ENCODE measurements around the gene RBFOX2.

RBFOX2 gene

DNA sequence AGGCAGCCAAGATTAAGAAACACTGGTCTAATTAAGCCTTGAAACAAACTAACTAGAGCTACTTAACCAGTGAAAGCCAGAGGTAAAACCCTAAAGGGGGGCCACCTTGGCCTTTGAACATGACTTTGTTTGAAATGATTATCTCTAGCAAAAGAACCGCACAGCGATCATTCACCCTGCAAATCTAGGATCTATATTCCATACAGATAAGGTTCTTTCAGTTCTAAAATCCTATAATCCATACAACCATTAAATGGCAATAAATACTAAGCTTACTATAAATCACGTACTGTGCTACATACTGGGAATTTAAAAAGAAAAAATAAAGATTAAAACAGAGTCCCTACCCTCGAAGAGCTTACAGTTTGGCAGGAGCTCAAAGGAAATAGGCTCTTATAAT lies 40.6 kb downstream of the RBFOX2 start:
- ATAC-seq (ENCODE audit: low read depth), result no peak
- Mint-ChIP-seq H3K9me3 (peaks cover under 1% of the 10 kb centered on the region), H3K27ac (no peak overlapping the region), H3K4me3 (no peak overlapping the region), H3K27me3 (peaks cover 17% of the 10 kb centered on the region), H3K36me3 (no peaks in the 10 kb centered on the region), H3K4me1 (no peaks in the 10 kb centered on the region)
- no peak for DNase-seq (ENCODE audit: low spot score in 2 of 2)

DNA sequence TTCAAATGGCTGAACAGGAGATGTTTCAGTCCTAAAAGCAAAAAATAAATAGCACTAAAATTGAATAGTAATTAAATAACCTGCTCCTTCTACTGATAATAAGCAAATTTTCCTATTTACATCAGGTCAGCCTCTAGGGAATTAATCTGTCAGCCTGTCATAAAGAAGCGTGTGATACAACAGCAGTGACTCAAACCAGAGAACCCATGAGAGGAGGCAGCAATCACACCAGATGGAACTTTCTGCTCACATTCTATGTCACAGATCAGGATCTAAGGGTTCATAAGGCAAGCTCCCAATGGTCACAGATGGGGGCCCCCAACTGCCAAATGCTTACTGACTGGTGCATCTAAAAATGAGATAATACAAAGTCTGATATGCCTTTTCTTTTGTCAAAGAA lies 41.1 kb downstream of the RBFOX2 start:
- no peak overlapping the region for H3K4me3 Mint-ChIP-seq
- no peaks in the 10 kb centered on the region for H3K9me3 Mint-ChIP-seq
- DNase-seq (ENCODE audit: low spot score in 2 of 2) (no peak), ATAC-seq (ENCODE audit: low read depth) (no peak)
- no peak overlapping the region for H3K27ac Mint-ChIP-seq
- H3K4me1 Mint-ChIP-seq, result no peaks in the 10 kb centered on the region
- peaks cover 17% of the 10 kb centered on the region for H3K27me3 Mint-ChIP-seq
- no peaks in the 10 kb centered on the region for H3K36me3 Mint-ChIP-seq

DNA sequence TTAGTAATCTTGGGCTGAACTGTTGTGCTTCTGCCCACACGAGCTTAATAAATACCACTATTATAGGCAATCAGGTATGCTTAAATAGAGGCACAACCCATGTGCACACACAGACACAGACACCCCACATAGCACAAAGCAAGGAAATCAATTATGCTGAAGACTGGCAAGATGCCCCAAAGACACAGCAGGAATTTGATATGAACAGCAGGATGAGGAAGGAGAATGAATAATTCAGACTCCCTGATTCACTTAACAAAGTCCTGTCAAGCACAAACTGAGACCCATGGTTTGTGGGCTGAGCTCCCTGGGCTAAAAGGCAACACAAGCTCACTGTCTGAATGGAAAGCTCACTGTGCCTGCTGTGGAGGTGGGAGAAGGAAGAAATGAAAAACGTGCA lies 42.5 kb downstream of the RBFOX2 start:
- DNase-seq (ENCODE audit: low spot score in 2 of 2) (no peak), ATAC-seq (ENCODE audit: low read depth) (no peak)
- no peak overlapping the region for H3K27ac Mint-ChIP-seq
- H3K36me3 Mint-ChIP-seq, result no peaks in the 10 kb centered on the region
- H3K4me3 Mint-ChIP-seq, result no peak overlapping the region
- no peaks in the 10 kb centered on the region for H3K9me3 Mint-ChIP-seq
- no peaks in the 10 kb centered on the region for H3K4me1 Mint-ChIP-seq
- H3K27me3 Mint-ChIP-seq, result peaks cover 20% of the 10 kb centered on the region

DNA sequence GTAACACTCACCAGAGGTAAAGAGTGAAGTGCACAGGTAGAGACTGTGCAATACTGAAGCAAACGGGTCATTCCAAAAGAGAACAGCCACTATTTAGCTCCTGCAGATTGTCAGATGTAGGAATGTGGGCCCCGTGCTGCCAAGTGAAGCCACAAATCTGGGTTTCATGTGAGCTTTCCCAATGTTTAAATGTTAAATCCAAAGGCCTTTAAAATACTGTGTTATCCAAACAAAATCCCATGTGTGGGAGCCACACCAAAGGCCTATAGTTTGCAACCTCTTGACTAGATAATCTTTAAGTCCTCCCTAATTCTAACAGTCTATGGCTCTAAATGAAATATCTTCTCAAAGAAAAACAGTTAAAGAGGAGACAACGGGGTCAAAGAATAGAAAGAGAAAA lies 43.3 kb downstream of the RBFOX2 start:
- no peaks in the 10 kb centered on the region for H3K36me3 Mint-ChIP-seq
- DNase-seq (ENCODE audit: low spot score in 2 of 2) (no peak), ATAC-seq (ENCODE audit: low read depth) (no peak)
- H3K4me1 Mint-ChIP-seq, result no peaks in the 10 kb centered on the region
- H3K27me3 Mint-ChIP-seq, result peaks cover 20% of the 10 kb centered on the region
- H3K27ac Mint-ChIP-seq, result no peak overlapping the region
- H3K4me3 Mint-ChIP-seq, result no peak overlapping the region
- no peaks in the 10 kb centered on the region for H3K9me3 Mint-ChIP-seq

DNA sequence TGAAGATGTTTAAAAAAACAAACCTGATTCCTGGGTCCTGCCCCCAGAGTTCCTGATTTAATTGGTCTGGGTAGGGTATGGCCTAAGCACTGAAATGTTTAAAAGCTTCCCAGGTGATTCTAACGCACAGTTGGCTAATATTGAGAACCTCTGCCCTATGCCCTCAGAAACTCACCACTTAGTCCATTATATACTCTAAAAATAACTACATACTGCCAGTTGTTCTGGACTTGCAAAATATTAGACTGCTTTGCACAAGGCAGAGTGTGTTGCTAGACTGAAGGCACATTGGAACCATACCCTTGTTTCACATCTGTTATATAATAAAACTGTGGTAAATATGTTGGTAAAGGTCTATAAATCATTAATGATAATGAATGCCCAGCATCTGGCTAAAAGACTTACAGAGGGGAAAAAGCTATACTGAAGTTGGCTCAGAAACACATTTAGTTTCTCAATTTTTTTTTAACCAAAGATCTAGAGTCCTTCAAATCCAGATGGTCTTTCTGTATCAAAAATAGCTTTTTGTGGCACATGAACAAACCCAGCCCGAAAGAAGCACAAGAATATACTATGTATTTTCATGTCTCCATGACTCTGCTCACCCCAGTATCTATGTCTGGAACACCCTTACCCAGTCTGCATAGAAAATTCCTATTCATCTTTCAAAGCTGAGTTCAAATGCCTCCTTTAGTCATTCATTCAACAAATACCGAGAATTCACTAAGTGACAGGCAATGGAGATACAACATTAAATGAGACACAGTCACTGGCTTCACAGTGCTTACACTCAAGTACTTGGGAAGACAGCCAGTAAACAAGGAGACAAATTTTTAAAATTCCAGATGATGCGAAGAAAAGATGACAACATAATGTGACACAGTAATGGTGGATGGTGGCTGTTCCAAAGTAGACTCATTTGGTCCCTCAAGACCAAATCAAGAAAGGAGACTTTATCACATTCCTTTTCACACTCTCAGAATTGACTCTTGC lies 44.1 kb downstream of the RBFOX2 start:
- H3K9me3 Mint-ChIP-seq, result peaks cover 1% of the 10 kb centered on the region

DNA sequence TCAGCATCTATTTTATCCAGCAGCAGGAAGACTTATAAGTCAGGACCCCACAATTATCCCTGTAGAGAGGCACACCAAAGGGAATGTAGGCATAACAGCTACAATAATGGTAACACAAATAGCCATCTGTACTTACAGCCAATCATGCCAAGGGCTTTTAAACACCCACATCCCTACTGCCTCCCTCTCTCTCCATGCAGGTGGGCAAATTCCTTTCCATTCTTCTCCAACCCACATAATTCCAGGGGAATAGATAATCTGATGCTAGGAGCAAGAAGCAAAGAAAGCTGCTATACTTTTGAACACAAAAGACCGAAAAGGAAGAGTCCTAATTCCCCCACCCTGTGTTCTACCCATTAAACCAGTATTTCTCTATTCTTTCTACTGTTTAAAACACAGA lies 46.7 kb downstream of the RBFOX2 start:
- ATAC-seq (ENCODE audit: low read depth), result no peak
- Mint-ChIP-seq H3K4me1 (no peaks in the 10 kb centered on the region), H3K27me3 (peaks cover 30% of the 10 kb centered on the region), H3K36me3 (no peaks in the 10 kb centered on the region), H3K27ac (no peak overlapping the region), H3K9me3 (peaks cover 1% of the 10 kb centered on the region), H3K4me3 (no peak overlapping the region)
- DNase-seq (ENCODE audit: low spot score in 2 of 2), result no peak

More for the DNA sequence above, 44.1 kb downstream of the RBFOX2 start:
- Mint-ChIP-seq H3K27ac (no peak overlapping the region), H3K4me1 (no peaks in the 10 kb centered on the region), H3K27me3 (peaks cover 21% of the 10 kb centered on the region), H3K36me3 (no peaks in the 10 kb centered on the region), H3K4me3 (no peak overlapping the region)
- no peak for DNase-seq (ENCODE audit: low spot score in 2 of 2)
- no peak for ATAC-seq (ENCODE audit: low read depth)

DNA sequence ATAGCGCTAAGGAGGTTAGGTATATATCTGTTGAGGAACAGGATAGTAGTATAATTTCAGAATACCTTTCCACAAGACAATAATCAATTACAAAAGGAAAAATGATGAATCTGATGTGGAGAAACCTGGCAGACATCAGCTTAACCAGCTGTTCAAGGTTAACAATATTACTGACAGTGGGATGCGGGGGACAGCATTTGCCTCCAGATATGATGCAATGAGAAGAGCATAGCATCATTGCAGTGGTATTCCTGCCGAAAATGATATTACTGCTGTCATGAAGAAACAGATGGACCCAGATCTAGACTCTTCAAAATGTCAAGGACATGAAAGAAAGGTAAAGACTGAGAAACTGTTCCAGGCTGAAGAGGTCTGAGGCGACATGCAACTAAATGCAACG lies 49.7 kb downstream of the RBFOX2 start:
- no peaks in the 10 kb centered on the region for H3K4me1 Mint-ChIP-seq
- no peak for DNase-seq (ENCODE audit: low spot score in 2 of 2)
- no peak for ATAC-seq (ENCODE audit: low read depth)
- H3K36me3 Mint-ChIP-seq, result no peaks in the 10 kb centered on the region
- H3K27ac Mint-ChIP-seq, result no peak overlapping the region
- peaks cover 1% of the 10 kb centered on the region for H3K9me3 Mint-ChIP-seq
- peaks cover 32% of the 10 kb centered on the region for H3K27me3 Mint-ChIP-seq
- H3K4me3 Mint-ChIP-seq, result no peak overlapping the region

DNA sequence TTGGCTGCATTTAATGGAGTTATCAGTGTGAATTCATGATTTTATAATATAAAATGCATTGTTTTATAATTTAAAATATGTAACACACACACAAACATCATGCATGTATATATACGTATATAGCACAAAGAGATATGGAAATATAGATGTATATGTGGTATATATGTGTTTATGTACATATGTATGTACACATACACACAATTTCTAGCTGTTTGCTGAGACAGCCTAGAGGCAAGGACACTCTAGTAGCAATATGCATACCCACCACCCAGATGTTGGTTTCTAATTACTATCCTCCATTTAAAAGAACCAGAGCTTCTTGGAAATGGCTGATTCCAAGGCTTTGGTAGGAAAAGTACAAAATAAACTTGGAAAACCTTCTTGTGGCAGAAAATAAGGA lies 50.4 kb downstream of the RBFOX2 start:
- peaks cover 1% of the 10 kb centered on the region for H3K9me3 Mint-ChIP-seq
- no peak for DNase-seq (ENCODE audit: low spot score in 2 of 2)
- no peak overlapping the region for H3K4me3 Mint-ChIP-seq
- no peaks in the 10 kb centered on the region for H3K4me1 Mint-ChIP-seq
- no peaks in the 10 kb centered on the region for H3K36me3 Mint-ChIP-seq
- H3K27ac Mint-ChIP-seq, result no peak overlapping the region
- ATAC-seq (ENCODE audit: low read depth), result no peak
- peaks cover 29% of the 10 kb centered on the region for H3K27me3 Mint-ChIP-seq

DNA sequence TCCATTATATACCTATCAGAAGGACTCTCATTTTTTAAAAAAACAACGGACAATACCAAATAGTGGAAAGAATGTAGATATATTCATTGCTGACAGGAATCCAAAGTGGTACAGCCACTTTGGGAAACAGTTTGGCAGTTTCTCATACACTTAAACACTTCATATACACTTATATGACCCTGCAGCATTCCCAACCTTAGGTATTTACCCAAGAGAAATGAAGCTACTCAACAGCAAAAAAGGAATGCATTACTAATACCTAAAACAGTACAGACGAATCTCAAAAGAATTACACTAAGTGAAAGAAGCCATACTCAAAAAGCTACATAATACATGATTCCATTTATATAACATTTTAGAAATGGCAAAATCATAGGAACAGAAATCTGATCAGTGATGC lies 51.5 kb downstream of the RBFOX2 start:
- no peak overlapping the region for H3K4me3 Mint-ChIP-seq
- H3K27me3 Mint-ChIP-seq, result peaks cover 21% of the 10 kb centered on the region
- no peaks in the 10 kb centered on the region for H3K36me3 Mint-ChIP-seq
- DNase-seq (ENCODE audit: low spot score in 2 of 2) (no peak), ATAC-seq (ENCODE audit: low read depth) (no peak)
- no peak overlapping the region for H3K27ac Mint-ChIP-seq
- H3K4me1 Mint-ChIP-seq, result no peaks in the 10 kb centered on the region
- H3K9me3 Mint-ChIP-seq, result peaks cover 1% of the 10 kb centered on the region

DNA sequence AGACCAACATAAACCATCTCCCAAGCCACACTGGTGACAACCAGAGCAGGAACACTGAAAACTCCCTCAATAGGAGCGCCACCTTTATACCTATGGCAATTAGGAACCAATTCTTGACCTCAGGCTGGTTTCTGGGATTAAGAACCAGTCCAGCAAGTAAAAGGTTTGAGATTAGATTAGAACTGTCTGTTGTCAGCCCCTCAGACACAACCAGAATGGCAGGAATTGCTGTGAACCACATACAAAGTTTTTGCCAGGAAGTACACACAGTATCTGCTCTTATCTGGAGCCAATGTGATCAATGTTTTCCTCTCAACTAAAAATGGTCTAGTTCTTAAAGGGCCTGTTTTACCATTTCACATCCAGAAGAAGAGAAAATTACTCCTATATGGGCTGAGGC lies 55.2 kb downstream of the RBFOX2 start:
- Mint-ChIP-seq H3K4me3 (no peak overlapping the region), H3K36me3 (no peaks in the 10 kb centered on the region), H3K27me3 (peaks cover 20% of the 10 kb centered on the region), H3K27ac (no peak overlapping the region), H3K9me3 (no peaks in the 10 kb centered on the region), H3K4me1 (peaks cover 3% of the 10 kb centered on the region)
- no peak for ATAC-seq (ENCODE audit: low read depth)
- DNase-seq (ENCODE audit: low spot score in 2 of 2), result no peak

DNA sequence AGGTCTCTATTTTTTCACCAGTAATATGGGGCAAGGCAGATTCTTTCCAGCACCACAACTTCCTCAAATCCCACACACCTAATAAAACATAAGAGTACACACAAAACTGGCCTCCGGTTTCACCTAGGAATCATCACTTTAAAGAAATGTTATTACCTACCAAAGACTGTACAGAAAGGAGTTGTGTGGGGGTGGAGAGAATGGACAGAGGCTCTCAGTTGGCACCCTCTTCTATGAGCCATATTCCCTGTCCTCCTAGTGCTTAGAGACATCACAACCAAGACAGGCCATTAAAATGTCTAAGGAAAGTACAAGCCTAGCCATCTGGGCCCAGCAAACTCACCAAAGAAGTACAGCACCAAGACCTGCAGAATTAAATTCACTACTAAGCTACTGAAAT lies 56.1 kb downstream of the RBFOX2 start:
- Mint-ChIP-seq H3K4me1 (peaks cover 3% of the 10 kb centered on the region), H3K9me3 (no peaks in the 10 kb centered on the region), H3K36me3 (no peaks in the 10 kb centered on the region), H3K4me3 (no peak overlapping the region), H3K27ac (no peak overlapping the region), H3K27me3 (peaks cover 19% of the 10 kb centered on the region)
- DNase-seq (ENCODE audit: low spot score in 2 of 2) (no peak), ATAC-seq (ENCODE audit: low read depth) (no peak)

DNA sequence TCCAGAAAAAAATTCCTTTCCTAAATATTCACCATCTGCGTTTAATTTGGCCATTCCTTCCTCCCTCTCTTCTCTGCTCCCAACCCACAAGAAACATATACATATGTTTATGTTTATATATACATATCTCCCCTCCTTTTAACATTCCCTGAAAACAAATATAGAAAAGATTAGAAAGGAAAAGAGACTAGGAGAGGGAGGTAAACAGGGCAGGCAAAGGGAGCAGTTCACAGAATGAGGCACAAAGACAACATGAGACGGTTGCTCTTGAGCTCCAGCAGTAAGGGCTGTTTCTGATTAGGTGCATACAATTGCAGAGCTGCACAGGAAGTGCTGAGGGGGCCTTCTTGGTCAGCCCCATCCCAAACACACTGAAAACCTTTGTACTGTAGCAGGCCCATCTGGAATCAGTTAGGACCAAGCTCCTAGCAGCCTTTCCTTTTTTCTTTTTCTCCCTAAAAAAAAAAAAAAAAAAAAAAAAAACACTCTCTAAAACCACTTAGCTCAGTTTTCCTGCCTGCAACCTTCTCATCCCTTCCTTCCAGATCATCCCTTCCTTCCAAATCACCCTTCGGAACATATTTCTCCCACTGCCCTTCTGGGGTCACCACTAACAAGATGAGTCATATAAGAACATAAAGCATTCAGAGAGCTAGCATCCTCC lies 57.0 kb downstream of the RBFOX2 start:
- Mint-ChIP-seq H3K4me1 (peaks cover 3% of the 10 kb centered on the region), H3K4me3 (no peak overlapping the region), H3K36me3 (no peaks in the 10 kb centered on the region), H3K27ac (no peak overlapping the region), H3K27me3 (peaks cover 20% of the 10 kb centered on the region), H3K9me3 (no peaks in the 10 kb centered on the region)
- no peak for DNase-seq (ENCODE audit: low spot score in 2 of 2)
- no peak for ATAC-seq (ENCODE audit: low read depth)

DNA sequence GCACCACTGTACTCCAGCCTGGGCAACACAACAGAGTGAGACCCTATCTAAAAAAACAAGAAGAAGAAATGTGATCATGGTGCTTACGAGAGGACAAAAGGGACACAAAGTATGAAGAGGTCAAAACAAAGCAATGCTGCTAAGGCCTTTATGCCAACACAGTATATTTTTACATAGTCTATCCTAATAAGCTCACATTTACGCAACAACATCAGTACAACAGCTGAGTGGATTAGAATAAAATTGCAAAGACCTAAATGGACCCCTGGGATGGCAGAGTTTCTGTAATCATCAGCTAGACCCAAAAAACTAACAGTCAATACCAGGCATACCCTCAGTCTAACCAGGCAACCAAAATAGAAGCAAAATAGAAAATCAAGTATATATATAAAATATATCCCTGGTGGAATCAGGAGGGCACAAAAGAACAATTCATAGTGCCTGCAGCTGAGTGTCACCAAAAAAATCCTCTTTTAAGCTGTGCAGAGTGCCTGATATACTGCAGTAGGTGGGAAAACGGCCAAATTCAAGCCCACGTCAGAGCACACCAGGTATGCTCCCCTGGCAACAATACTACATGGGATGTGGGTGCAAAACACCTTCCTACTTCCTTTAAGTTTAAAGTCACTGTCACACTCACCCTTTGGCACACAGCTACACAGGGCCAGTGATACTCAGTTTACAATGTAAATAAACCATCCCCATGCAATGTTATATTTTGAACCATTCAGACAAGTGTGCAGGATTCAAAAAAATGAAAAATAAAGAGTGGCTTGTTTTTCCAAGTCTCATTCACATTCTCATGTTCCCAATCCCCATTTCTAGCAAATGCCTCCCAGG lies 57.8 kb downstream of the RBFOX2 start:
- Mint-ChIP-seq H3K4me3 (no peak overlapping the region), H3K27ac (no peak overlapping the region), H3K27me3 (peaks cover 15% of the 10 kb centered on the region), H3K9me3 (no peaks in the 10 kb centered on the region), H3K36me3 (no peaks in the 10 kb centered on the region), H3K4me1 (peaks cover 3% of the 10 kb centered on the region)
- DNase-seq (ENCODE audit: low spot score in 2 of 2) (no peak), ATAC-seq (ENCODE audit: low read depth) (no peak)

DNA sequence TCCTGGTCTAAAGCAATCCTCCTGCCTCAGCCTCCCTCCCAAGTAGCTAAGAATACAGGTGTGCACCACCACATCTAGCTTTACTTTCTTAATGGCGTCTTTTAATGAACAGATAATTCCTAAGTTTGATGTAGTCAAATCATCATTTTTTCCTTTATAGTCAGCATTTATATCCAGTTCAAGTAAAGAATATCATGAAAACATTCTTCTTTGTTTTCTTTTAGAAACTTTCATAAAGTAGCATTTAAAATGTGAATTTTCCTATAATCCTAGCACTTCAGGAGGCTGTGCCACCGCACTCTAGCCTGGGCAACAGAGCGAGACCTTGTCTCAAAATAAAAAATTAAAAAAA lies 61.6 kb downstream of the RBFOX2 start:
- Mint-ChIP-seq H3K27ac (no peak overlapping the region), H3K27me3 (peaks cover 11% of the 10 kb centered on the region), H3K4me3 (no peak overlapping the region), H3K9me3 (no peaks in the 10 kb centered on the region), H3K4me1 (peaks cover 3% of the 10 kb centered on the region), H3K36me3 (no peaks in the 10 kb centered on the region)
- no peak for DNase-seq (ENCODE audit: low spot score in 2 of 2)
- ATAC-seq (ENCODE audit: low read depth), result no peak

All from memory B cell (primary cell).